Naive B cell (primary cell): ENCODE data around the gene SLC39A13. TPM values are rescaled to one million over a fixed set of nuclear protein-coding genes. Genes with fewer than 3 reads are reported as not detected.

Source experiments
- ATAC-seq, 2 donors: fragments of 150-1000 bp; cut with Tn5 transposase; 2 replicates each; pipeline ENCODE4 v1.10.0; 2021; ENCODE audit warnings: low read depth in 2 of 2, mild to moderate bottlenecking in 2 of 2, moderate library complexity in 2 of 2
- DNase-seq: peaks from one replicate; pipeline ENCODE4 v3.0.0; 2022
- H3K27ac Mint-ChIP-seq, 6 donors: one replicate each; pipeline ENCODE4 v1.8.0; 2020 to 2022; ENCODE audit warnings: mild to moderate bottlenecking in 6 of 6, mixed read lengths in 6 of 6, moderate library complexity in 5 of 6, inconsistent platforms in 2 of 6
- H3K27me3 Mint-ChIP-seq, 3 donors: one replicate each; pipeline ENCODE4 v1.8.0; 2021 to 2022; ENCODE audit warnings: mixed read lengths in 3 of 3, mild to moderate bottlenecking in 1 of 3
- H3K36me3 Mint-ChIP-seq, 2 donors: one replicate each; pipeline ENCODE4 v1.8.0; 2020 to 2022; ENCODE audit warnings: mixed read lengths in 2 of 2, inconsistent platforms in 1 of 2, mild to moderate bottlenecking in 1 of 2
- H3K4me1 Mint-ChIP-seq, 3 donors: one replicate each; pipeline ENCODE4 v1.8.0; 2020 to 2022; ENCODE audit warnings: mixed read lengths in 3 of 3, inconsistent platforms in 1 of 3, mild to moderate bottlenecking in 1 of 3, moderate library complexity in 1 of 3
- H3K4me3 Mint-ChIP-seq, 8 donors: one replicate each; pipeline ENCODE4 v1.8.0; 2020 to 2022; ENCODE audit warnings: mild to moderate bottlenecking in 8 of 8, mixed read lengths in 8 of 8, moderate library complexity in 8 of 8, inconsistent platforms in 2 of 8
- H3K9me3 Mint-ChIP-seq, 7 donors: one replicate each; pipeline ENCODE4 v1.8.0; 2020 to 2022; ENCODE audit warnings: mixed read lengths in 7 of 7, mild to moderate bottlenecking in 5 of 7, inconsistent platforms in 2 of 7, moderate library complexity in 1 of 7
- polyA plus RNA-seq, 6 donors: library from polyadenylated mRNA; unstranded; fragments of 300-500 nt; fragmentation: Illumina TruSeq; gene quantifications; one replicate each; pipeline ENCODE4 v1.2.3, GENCODE V29; 2021; ENCODE audit warnings: low read depth in 6 of 6

Gene SLC39A13
- polyA plus RNA-seq, 6 donors from 2014 or later: 7.5 to 21.9 (median 17.2) TPM

GRCh38 chr11:47433157-47433556 lies 24.8 kb downstream of the SLC39A13 start:
- DNase-seq (no peak), ATAC-seq (no peak)
- no peaks in the 10 kb centered on the region for H3K4me1 Mint-ChIP-seq
- no peak overlapping the region for H3K4me3 Mint-ChIP-seq
- no peaks in the 10 kb centered on the region for H3K27me3 Mint-ChIP-seq
- no peaks in the 10 kb centered on the region for H3K36me3 Mint-ChIP-seq
- H3K27ac Mint-ChIP-seq: peak overlapping the region in 1 of 6 donors; percentile 49
- H3K9me3 Mint-ChIP-seq: peaks cover 0 to 2% (median 0%) of the 10 kb centered on the region in 7 donors

GRCh38 chr11:47434011-47434786 lies 25.8 kb downstream of the SLC39A13 start:
- Mint-ChIP-seq H3K27ac (no peak overlapping the region), H3K9me3 (peaks cover 0 to 2% (median 0%) of the 10 kb centered on the region in 7 donors), H3K4me1 (no peaks in the 10 kb centered on the region), H3K27me3 (no peaks in the 10 kb centered on the region), H3K36me3 (no peaks in the 10 kb centered on the region), H3K4me3 (no peak overlapping the region)
- DNase-seq (no peak), ATAC-seq (no peak)

- no peak overlapping the region for H3K4me3 Mint-ChIP-seq
- ATAC-seq (no peak), DNase-seq (no peak)
- H3K36me3 Mint-ChIP-seq: no peaks in the 10 kb centered on the region
- H3K27ac Mint-ChIP-seq: peak overlapping the region in 1 of 6 donors; percentile 81
- H3K27me3 Mint-ChIP-seq: no peaks in the 10 kb centered on the region
- H3K9me3 Mint-ChIP-seq: peaks cover 0 to 2% (median 0%) of the 10 kb centered on the region in 7 donors
- no peaks in the 10 kb centered on the region for H3K4me1 Mint-ChIP-seq
Measured at GRCh38 chr11:47435687-47436086, 27.3 kb downstream of the SLC39A13 start.

- ATAC-seq (no peak), DNase-seq (no peak)
- Mint-ChIP-seq H3K27me3 (no peaks in the 10 kb centered on the region), H3K9me3 (peaks cover 0 to 2% (median 0%) of the 10 kb centered on the region in 7 donors), H3K36me3 (no peaks in the 10 kb centered on the region), H3K4me1 (no peaks in the 10 kb centered on the region), H3K4me3 (no peak overlapping the region), H3K27ac (peak overlapping the region in 1 of 6 donors; percentile 87)
Measured at GRCh38 chr11:47436726-47437125, 28.3 kb downstream of the SLC39A13 start.

GRCh38 chr11:47437218-47437745 lies 28.9 kb downstream of the SLC39A13 start:
- Mint-ChIP-seq H3K4me1 (no peaks in the 10 kb centered on the region), H3K36me3 (no peaks in the 10 kb centered on the region), H3K27ac (peak overlapping the region in 1 of 6 donors; percentile 87), H3K27me3 (no peaks in the 10 kb centered on the region), H3K4me3 (peak overlapping the region in 1 of 8 donors; percentile 9), H3K9me3 (peaks cover 0 to 2% (median 0%) of the 10 kb centered on the region in 7 donors)
- ATAC-seq: no peak
- DNase-seq: no peak

GRCh38 chr11:47437746-47438418 lies 29.5 kb downstream of the SLC39A13 start:
- H3K4me1 Mint-ChIP-seq: no peaks in the 10 kb centered on the region
- H3K27ac Mint-ChIP-seq: no peak overlapping the region
- ATAC-seq: no peak
- no peak for DNase-seq
- no peak overlapping the region for H3K4me3 Mint-ChIP-seq
- peaks cover 0 to 2% (median 0%) of the 10 kb centered on the region in 7 donors for H3K9me3 Mint-ChIP-seq
- H3K27me3 Mint-ChIP-seq: no peaks in the 10 kb centered on the region
- no peaks in the 10 kb centered on the region for H3K36me3 Mint-ChIP-seq

- DNase-seq: no peak
Measured at GRCh38 chr11:47438721-47439120, 30.3 kb downstream of the SLC39A13 start.

GRCh38 chr11:47440054-47440476 lies 31.7 kb downstream of the SLC39A13 start:
- DNase-seq (no peak), ATAC-seq (no peak)
- no peaks in the 10 kb centered on the region for H3K27me3 Mint-ChIP-seq
- no peaks in the 10 kb centered on the region for H3K4me1 Mint-ChIP-seq
- H3K27ac Mint-ChIP-seq: no peak overlapping the region
- H3K9me3 Mint-ChIP-seq: peaks cover 0 to 2% (median 0%) of the 10 kb centered on the region in 7 donors
- no peak overlapping the region for H3K4me3 Mint-ChIP-seq
- no peaks in the 10 kb centered on the region for H3K36me3 Mint-ChIP-seq

More at GRCh38 chr11:47438721-47439120, 30.3 kb downstream of the SLC39A13 start:
- no peak for ATAC-seq
- Mint-ChIP-seq H3K9me3 (peaks cover 0 to 2% (median 0%) of the 10 kb centered on the region in 7 donors), H3K4me1 (no peaks in the 10 kb centered on the region), H3K36me3 (no peaks in the 10 kb centered on the region), H3K27me3 (no peaks in the 10 kb centered on the region), H3K4me3 (no peak overlapping the region), H3K27ac (no peak overlapping the region)

GRCh38 chr11:47441421-47441820 lies 33.0 kb downstream of the SLC39A13 start:
- Mint-ChIP-seq H3K4me1 (no peaks in the 10 kb centered on the region), H3K36me3 (no peaks in the 10 kb centered on the region), H3K9me3 (peaks cover 0 to 2% (median 0%) of the 10 kb centered on the region in 7 donors), H3K27ac (no peak overlapping the region), H3K27me3 (no peaks in the 10 kb centered on the region), H3K4me3 (no peak overlapping the region)
- DNase-seq: no peak
- no peak for ATAC-seq

GRCh38 chr11:47442514-47442913 lies 34.1 kb downstream of the SLC39A13 start:
- H3K4me3 Mint-ChIP-seq: no peak overlapping the region
- H3K27ac Mint-ChIP-seq: no peak overlapping the region
- no peaks in the 10 kb centered on the region for H3K9me3 Mint-ChIP-seq
- DNase-seq (no peak), ATAC-seq (no peak)
- no peaks in the 10 kb centered on the region for H3K36me3 Mint-ChIP-seq
- no peaks in the 10 kb centered on the region for H3K27me3 Mint-ChIP-seq
- no peaks in the 10 kb centered on the region for H3K4me1 Mint-ChIP-seq

- no peak for ATAC-seq
- peak overlapping the region in 1 of 8 donors; percentile 84 for H3K4me3 Mint-ChIP-seq
- DNase-seq: no peak
- H3K27me3 Mint-ChIP-seq: no peaks in the 10 kb centered on the region
- H3K4me1 Mint-ChIP-seq: no peaks in the 10 kb centered on the region
- no peaks in the 10 kb centered on the region for H3K9me3 Mint-ChIP-seq
- H3K36me3 Mint-ChIP-seq: no peaks in the 10 kb centered on the region
- no peak overlapping the region for H3K27ac Mint-ChIP-seq
Measured at GRCh38 chr11:47443028-47443700, 34.8 kb downstream of the SLC39A13 start.

- H3K4me3 Mint-ChIP-seq: no peak overlapping the region
- H3K27me3 Mint-ChIP-seq: no peaks in the 10 kb centered on the region
- ATAC-seq (no peak), DNase-seq (no peak)
- H3K9me3 Mint-ChIP-seq: no peaks in the 10 kb centered on the region
- H3K36me3 Mint-ChIP-seq: no peaks in the 10 kb centered on the region
- no peaks in the 10 kb centered on the region for H3K4me1 Mint-ChIP-seq
- H3K27ac Mint-ChIP-seq: no peak overlapping the region
Measured at GRCh38 chr11:47443817-47444216, 35.4 kb downstream of the SLC39A13 start.

GRCh38 chr11:47445840-47446239 lies 37.5 kb downstream of the SLC39A13 start:
- Mint-ChIP-seq H3K27me3 (no peaks in the 10 kb centered on the region), H3K4me1 (no peaks in the 10 kb centered on the region), H3K27ac (no peak overlapping the region), H3K9me3 (no peaks in the 10 kb centered on the region), H3K4me3 (no peak overlapping the region), H3K36me3 (no peaks in the 10 kb centered on the region)
- ATAC-seq (no peak), DNase-seq (no peak)
